GOT3 (cell line): ENCODE results near the gene TMEM88.

ENCODE experiments used
- DNase-seq: peaks from one replicate; lab custom pipeline; 2025; ENCODE audit warnings: mixed read lengths; lab: John Stamatoyannopoulos, UW

TMEM88 gene

DNA sequence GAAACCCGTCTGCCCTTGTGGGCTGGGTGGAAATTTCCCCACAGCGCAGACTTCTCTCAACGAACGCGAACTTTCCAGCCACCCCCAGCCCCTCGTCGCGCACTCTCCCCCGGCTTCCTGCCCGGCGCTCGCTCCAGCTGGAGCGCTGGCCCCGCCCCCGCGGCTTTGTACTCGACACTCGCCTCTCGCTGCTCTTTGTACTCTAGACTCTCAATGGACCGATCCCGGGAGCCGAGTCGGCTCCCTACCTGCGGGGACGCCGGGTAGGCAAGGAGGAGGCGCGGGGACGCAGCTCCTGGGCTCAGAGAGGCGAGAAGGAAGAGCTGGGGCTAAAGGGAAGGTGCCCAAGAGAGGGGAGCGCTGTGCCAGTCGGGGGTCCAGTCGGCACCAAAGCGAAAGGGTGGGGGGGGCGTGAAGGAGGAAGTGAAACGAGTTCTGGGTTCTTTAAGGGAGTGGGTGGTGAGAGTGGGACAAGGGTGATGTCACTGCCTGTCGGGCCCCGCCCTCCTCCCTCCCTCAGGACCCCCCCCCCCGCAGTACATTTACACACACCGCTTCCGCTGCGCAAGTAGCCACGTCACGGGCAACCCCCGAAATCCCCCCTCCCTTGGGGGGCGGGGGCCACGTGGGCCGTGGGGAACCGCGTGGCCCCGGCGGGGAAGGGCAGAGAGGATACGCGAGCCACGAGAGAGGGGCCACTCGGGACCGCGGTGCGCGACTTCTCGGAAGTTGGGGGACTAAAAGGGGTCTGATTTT lies 11.2 kb upstream of the TMEM88 start:
- DNase-seq, result peak; percentile 38

DNA sequence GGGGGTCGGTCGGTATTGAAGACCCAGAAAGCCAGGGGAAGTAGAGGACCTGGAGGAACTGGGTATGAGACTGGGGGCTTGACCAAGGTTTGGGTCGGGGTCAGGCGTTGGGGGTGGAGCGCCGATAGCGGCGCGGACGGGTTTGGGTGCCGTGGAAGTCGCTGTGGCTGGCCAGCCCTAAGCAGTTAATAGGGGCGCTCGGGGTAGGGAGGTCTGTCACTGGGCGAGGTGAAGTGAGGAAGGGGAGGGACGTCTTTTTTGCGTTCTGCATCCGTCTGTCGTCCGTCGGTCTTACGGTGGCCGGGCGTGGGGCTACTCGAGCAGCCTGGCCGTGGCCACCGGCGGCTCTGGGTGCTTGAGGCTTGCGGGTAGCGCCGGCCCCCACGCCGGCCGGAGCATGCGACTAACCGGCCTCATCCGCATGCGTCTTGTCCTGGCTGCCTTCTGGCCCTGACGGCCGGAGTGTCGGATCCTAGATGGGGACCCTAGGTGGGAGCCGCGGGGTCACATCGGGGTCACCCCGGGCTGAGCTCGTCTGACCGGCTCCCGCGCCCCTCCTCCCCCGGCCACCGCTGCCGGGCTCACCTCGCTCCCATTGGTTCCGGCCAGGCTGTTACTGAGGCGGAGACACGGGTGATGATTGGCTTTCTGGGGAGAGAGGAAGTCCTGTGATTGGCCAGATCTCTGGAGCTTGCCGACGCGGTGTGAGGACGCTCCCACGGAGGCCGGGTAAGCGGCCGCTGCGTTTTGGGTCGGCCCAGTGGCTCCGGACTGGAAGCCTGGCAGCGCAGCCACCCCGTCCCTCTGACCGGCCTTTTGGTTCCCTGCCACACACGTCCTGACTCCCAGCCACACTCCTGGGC lies 10.3 kb upstream of the TMEM88 start:
- DNase-seq, result peak; percentile 59

DNA sequence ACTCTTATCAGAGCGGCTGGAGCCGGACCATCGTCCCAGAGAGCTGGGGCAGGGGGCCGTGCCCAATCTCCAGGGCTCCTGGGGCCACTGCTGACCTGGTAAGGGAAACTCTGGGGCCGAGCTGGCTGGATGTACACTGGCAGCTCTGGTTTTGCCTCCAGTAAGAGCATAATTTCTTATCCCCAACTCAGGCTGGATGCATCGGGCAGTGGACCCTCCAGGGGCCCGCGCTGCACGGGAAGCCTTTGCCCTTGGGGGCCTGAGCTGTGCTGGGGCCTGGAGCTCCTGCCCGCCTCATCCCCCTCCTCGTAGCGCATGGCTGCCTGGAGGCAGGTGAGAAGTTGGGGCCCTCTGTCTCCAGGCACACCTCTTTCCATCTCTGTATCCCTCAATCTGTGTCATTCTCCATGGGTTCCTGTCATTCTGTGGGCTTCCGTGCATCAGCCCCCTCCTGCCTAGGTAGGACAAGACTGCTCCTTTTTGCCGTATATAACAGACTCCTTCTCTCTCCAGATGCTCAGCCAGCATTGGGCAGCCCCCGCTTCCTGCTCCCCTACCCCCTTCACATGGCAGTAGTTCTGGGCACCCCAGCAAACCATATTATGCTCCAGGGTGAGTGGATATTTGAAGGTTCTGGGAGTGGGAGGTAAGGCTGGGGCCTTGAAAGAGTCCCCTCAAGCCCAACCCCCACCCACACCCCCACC lies 9.4 kb upstream of the TMEM88 start:
- no peak for DNase-seq

GRCh38 chr17:7846063-7846735 lies 8.7 kb upstream of the TMEM88 start:
- no peak for DNase-seq

DNA sequence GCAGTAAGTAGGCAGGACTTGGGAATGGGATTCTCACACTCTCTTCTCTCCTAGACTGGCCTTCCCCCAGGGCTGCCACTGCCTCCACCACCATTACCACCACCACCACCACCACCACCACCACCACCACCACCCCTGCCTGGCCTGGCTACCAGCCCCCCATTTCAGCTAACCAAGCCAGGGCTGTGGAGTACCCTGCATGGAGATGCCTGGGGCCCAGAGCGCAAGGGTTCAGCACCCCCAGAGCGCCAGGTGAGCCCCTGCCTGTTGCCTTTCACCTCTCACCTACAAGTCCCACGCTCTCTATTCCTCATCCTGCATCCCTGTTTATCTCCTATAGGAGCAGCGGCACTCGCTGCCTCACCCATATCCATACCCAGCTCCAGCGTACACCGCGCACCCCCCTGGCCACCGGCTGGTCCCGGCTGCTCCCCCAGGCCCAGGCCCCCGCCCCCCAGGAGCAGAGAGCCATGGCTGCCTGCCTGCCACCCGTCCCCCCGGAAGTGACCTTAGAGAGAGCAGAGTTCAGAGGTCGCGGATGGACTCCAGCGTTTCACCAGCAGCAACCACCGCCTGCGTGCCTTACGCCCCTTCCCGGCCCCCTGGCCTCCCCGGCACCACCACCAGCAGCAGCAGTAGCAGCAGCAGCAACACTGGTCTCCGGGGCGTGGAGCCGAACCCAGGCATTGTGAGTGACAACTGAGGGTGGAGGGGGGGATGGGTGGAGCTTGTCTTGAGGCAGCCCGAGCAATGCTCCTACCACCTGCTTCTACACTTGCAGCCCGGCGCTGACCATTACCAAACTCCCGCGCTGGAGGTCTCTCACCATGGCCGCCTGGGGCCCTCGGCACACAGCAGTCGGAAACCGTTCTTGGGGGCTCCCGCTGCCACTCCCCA lies 7.9 kb upstream of the TMEM88 start:
- no peak for DNase-seq

DNA sequence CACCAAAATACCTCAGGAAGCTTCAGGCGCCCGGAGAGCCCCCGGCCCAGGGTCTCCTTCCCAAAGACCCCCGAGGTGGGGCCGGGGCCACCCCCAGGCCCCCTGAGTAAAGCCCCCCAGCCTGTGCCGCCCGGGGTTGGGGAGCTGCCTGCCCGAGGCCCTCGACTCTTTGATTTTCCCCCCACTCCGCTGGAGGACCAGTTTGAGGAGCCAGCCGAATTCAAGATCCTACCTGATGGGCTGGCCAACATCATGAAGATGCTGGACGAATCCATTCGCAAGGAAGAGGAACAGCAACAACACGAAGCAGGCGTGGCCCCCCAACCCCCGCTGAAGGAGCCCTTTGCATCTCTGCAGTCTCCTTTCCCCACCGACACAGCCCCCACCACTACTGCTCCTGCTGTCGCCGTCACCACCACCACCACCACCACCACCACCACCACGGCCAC lies 6.7 kb upstream of the TMEM88 start:
- DNase-seq, result no peak

GRCh38 chr17:7848739-7849129 lies 6.1 kb upstream of the TMEM88 start:
- no peak for DNase-seq

GRCh38 chr17:7849130-7849750 lies 5.6 kb upstream of the TMEM88 start:
- DNase-seq, result no peak

- DNase-seq, result no peak
Measured at GRCh38 chr17:7849751-7850504, 4.9 kb upstream of the TMEM88 start.

GRCh38 chr17:7850701-7851437 lies 4.0 kb upstream of the TMEM88 start:
- no peak for DNase-seq

GRCh38 chr17:7851438-7852261 lies 3.2 kb upstream of the TMEM88 start:
- DNase-seq, result peak; percentile 51

- no peak for DNase-seq
Measured at GRCh38 chr17:7852262-7852670, 2.6 kb upstream of the TMEM88 start.

DNA sequence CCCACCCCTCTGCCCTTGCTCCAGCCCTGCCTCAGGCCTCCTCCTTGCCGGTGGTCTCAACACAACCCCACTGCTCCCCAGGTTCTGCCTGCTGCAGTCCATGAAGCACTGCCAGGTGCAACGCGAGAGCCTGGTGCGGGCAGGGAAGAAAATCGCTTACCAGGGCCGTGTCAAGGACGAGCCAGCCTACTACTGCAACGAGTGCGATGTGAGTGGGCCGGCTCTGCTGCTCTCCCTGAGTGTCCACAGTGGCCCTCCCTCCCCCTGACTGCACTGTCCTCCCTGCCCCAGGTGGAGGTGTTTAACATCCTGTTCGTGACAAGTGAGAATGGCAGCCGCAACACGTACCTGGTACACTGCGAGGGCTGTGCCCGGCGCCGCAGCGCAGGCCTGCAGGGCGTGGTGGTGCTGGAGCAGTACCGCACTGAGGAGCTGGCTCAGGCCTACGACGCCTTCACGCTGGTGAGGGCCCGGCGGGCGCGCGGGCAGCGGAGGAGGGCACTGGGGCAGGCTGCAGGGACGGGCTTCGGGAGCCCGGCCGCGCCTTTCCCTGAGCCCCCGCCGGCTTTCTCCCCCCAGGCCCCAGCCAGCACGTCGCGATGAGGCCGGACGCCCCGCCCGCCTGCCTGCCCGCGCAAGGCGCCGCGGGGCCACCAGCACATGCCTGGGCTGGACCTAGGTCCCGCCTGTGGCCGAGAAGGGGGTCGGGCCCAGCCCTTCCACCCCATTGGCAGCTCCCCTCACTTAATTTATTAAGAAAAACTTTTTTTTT lies 1.8 kb upstream of the TMEM88 start:
- DNase-seq, result no peak

DNA sequence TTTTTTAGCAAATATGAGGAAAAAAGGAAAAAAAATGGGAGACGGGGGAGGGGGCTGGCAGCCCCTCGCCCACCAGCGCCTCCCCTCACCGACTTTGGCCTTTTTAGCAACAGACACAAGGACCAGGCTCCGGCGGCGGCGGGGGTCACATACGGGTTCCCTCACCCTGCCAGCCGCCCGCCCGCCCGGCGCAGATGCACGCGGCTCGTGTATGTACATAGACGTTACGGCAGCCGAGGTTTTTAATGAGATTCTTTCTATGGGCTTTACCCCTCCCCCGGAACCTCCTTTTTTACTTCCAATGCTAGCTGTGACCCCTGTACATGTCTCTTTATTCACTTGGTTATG lies 1.2 kb upstream of the TMEM88 start:
- no peak for DNase-seq

DNA sequence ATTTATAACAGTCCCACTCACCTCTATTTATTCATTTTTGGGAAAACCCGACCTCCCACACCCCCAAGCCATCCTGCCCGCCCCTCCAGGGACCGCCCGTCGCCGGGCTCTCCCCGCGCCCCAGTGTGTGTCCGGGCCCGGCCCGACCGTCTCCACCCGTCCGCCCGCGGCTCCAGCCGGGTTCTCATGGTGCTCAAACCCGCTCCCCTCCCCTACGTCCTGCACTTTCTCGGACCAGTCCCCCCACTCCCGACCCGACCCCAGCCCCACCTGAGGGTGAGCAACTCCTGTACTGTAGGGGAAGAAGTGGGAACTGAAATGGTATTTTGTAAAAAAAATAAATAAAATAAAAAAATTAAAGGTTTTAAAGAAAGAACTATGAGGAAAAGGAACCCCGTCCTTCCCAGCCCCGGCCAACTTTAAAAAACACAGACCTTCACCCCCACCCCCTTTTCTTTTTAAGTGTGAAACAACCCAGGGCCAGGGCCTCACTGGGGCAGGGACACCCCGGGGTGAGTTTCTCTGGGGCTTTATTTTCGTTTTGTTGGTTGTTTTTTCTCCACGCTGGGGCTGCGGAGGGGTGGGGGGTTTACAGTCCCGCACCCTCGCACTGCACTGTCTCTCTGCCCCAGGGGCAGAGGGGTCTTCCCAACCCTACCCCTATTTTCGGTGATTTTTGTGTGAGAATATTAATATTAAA lies 638 bp upstream of the TMEM88 start:
- DNase-seq, result no peak

- no peak for DNase-seq
Measured at GRCh38 chr17:7855660-7856010, 769 bp downstream of the TMEM88 start.
